Measurements from ENCODE around the gene BRPF3. TPM values are rescaled to one million over a fixed set of nuclear protein-coding genes. Genes with fewer than 3 reads are reported as not detected.
A peak's percentile ranks its signal among the peaks of the same experiment; 100 is the strongest.

Gene BRPF3
- total and polyA plus RNA-seq, 4 donors = 7.5 to 20.0 (median 13.7) TPM

DNA sequence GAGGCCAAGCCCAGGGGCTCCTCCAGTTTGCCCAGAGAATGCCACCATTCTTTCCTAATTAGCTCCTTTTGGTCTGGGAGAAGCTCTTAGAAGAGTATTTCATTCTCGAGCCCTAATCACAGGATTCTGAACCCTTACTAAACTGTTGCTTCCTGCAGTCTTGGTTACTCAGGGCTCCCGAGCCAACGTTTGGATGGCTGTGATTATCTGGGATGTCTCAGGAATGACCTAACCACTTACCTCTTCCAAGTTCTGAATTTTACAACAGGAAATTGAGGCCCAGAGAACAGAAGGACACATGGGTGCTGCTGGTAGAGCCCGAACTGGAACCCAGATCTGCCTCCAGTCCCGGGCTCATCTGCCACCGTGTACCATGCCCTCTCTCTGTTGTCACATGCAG is 51.1 kb downstream of the BRPF3 start:
- WGBS = 83% methylated on average over 6 of the region's 6 CpGs
- TF ChIP-seq MAX (IDR thresholded peaks at IDR 0.05) (no peak), CTCF (IDR thresholded peaks at IDR 0.05; ENCODE audit: low read depth, low read length, missing input control) (no peak), HNF4A (conservative IDR thresholded peaks at IDR 0.05) (no peak), RXRA (IDR thresholded peaks at IDR 0.05) (no peak), YY1 (IDR thresholded peaks at IDR 0.05) (no peak), REST (IDR thresholded peaks at IDR 0.05) (no peak), EGR1 (IDR thresholded peaks at IDR 0.05; ENCODE audit: low read depth in 2 of 2) (no peak), TAF1 (conservative IDR thresholded peaks at IDR 0.05) (no peak), ATF3 (IDR thresholded peaks at IDR 0.05) (no peak)

DNA sequence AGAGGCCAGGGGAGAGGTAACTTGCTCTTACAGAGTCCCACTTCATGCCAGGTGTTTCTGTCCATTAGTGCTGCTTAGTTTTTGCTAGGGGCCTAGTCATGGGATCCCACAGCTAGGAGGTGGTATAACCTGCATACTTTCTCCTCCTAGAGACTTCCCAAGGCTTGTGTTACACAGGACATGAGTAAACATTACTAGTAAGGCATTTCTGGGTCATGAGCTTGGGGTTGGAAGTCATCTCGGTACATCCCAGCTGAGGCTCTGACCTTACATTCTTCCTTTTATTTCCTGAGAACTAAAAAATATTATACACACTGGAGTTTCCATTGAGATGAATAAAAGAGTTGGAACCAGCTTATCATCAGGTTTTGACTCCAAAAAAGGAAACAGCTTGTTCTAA is 52.4 kb downstream of the BRPF3 start:
- 75% methylated on average over 1 of the region's 1 CpG for WGBS
- TF ChIP-seq HNF4A (conservative IDR thresholded peaks at IDR 0.05) = no peak
- TF ChIP-seq FOXA2 (IDR thresholded peaks at IDR 0.05) = no peak
- no peak for TF ChIP-seq YY1 (IDR thresholded peaks at IDR 0.05)
- TF ChIP-seq NR2F2 (IDR thresholded peaks at IDR 0.05) = peak; percentile 64

More for the DNA sequence above, 51.1 kb downstream of the BRPF3 start:
- no peak for DNase-seq (ENCODE audit: low spot score)
- Histone ChIP-seq H3K9me3 (ENCODE audit: control insufficient read depth in 4 of 4, low read length in 3 of 4) (no peaks in the 10 kb centered on the region), H3K9ac (ENCODE audit: low read depth in 1 of 2, low read length in 2 of 2) (no peak overlapping the region), H3K27me3 (ENCODE audit: control insufficient read depth in 4 of 4, insufficient read depth in 4 of 4, low read length in 3 of 4) (no peaks in the 10 kb centered on the region), H3K27ac (ENCODE audit: low read depth in 1 of 2, low read length in 2 of 2) (no peak overlapping the region), H3K36me3 (ENCODE audit: control insufficient read depth in 4 of 4, insufficient read depth in 3 of 4, low read depth in 1 of 4, low read length in 3 of 4) (no peaks in the 10 kb centered on the region), H3K4me1 (ENCODE audit: control insufficient read depth in 4 of 4, insufficient read depth in 4 of 4, low read length in 3 of 4) (peaks cover 0 to 7% (median 2%) of the 10 kb centered on the region in 4 donors), H3K4me3 (ENCODE audit: low read depth in 1 of 3, low read length in 3 of 3) (no peak overlapping the region)

GRCh38 chr6:36249536-36249935 is 53.0 kb downstream of the BRPF3 start:
- 92% methylated on average over 5 of the region's 5 CpGs for WGBS
- H3K27me3 ChIP-seq (ENCODE audit: control insufficient read depth in 4 of 4, insufficient read depth in 4 of 4, low read length in 3 of 4) = no peaks in the 10 kb centered on the region
- H3K9ac ChIP-seq (ENCODE audit: low read depth in 1 of 2, low read length in 2 of 2) = no peak overlapping the region
- no peak for DNase-seq (ENCODE audit: low spot score)
- H3K27ac ChIP-seq (ENCODE audit: low read depth in 1 of 2, low read length in 2 of 2) = no peak overlapping the region
- no peaks in the 10 kb centered on the region for H3K36me3 ChIP-seq (ENCODE audit: control insufficient read depth in 4 of 4, insufficient read depth in 3 of 4, low read depth in 1 of 4, low read length in 3 of 4)
- H3K4me1 ChIP-seq (ENCODE audit: control insufficient read depth in 4 of 4, insufficient read depth in 4 of 4, low read length in 3 of 4) = peaks cover 0 to 7% (median 2%) of the 10 kb centered on the region in 4 donors
- TF ChIP-seq MAX (IDR thresholded peaks at IDR 0.05) (no peak), ATF3 (IDR thresholded peaks at IDR 0.05) (no peak), SP1 (IDR thresholded peaks at IDR 0.05) (no peak), EGR1 (IDR thresholded peaks at IDR 0.05; ENCODE audit: low read depth in 2 of 2) (no peak), RAD21 (IDR thresholded peaks at IDR 0.05) (no peak)
- H3K9me3 ChIP-seq (ENCODE audit: control insufficient read depth in 4 of 4, low read length in 3 of 4) = no peaks in the 10 kb centered on the region
- H3K4me3 ChIP-seq (ENCODE audit: low read depth in 1 of 3, low read length in 3 of 3) = no peak overlapping the region

More for the DNA sequence above, 52.4 kb downstream of the BRPF3 start:
- no peak overlapping the region for H3K9ac ChIP-seq (ENCODE audit: low read depth in 1 of 2, low read length in 2 of 2)
- no peaks in the 10 kb centered on the region for H3K27me3 ChIP-seq (ENCODE audit: control insufficient read depth in 4 of 4, insufficient read depth in 4 of 4, low read length in 3 of 4)
- H3K27ac ChIP-seq (ENCODE audit: low read depth in 1 of 2, low read length in 2 of 2) = no peak overlapping the region
- H3K4me3 ChIP-seq (ENCODE audit: low read depth in 1 of 3, low read length in 3 of 3) = no peak overlapping the region
- DNase-seq (ENCODE audit: low spot score) = no peak
- peaks cover 0 to 7% (median 2%) of the 10 kb centered on the region in 4 donors for H3K4me1 ChIP-seq (ENCODE audit: control insufficient read depth in 4 of 4, insufficient read depth in 4 of 4, low read length in 3 of 4)
- no peaks in the 10 kb centered on the region for H3K36me3 ChIP-seq (ENCODE audit: control insufficient read depth in 4 of 4, insufficient read depth in 3 of 4, low read depth in 1 of 4, low read length in 3 of 4)
- H3K9me3 ChIP-seq (ENCODE audit: control insufficient read depth in 4 of 4, low read length in 3 of 4) = no peaks in the 10 kb centered on the region
